ENCODE data around the gene GALNTL6. TPM values are rescaled to one million over a fixed set of nuclear protein-coding genes. Genes with fewer than 3 reads are reported as not detected.

The GALNTL6 gene
- total RNA-seq, 1 experiment from 2014 or later = not detected

DNA sequence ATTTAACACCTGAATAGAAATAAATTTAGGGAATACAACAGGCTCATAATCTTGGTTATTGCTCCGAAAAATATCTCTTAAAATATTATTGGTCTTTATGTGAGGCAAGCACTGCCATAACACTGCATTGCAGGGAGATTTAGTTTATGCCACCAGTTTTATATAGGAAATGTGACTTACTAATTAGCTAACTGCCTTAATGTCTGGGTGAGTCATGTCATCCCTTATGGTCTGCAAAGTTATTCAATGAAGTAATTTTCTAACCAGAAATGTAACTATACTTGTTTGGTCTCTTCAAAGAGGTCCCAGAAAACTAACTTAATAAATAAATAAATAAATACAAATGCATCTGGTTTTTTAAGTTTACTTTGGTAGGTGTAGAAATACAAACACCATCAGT is 597.2 kb downstream of the GALNTL6 start:
- Histone ChIP-seq H3K4me3 (replicated peaks in 1 of 2; ENCODE audit: low read depth in 1 of 2, low read length in 2 of 2) (no peak overlapping the region), H3K4me2 (ENCODE audit: low read length) (no peak overlapping the region), H3K27ac (ENCODE audit: low read depth, low read length) (no peak overlapping the region), H3K9ac (ENCODE audit: low read length) (no peak overlapping the region), H3K9me2 (ENCODE audit: insufficient read depth) (no peaks in the 10 kb centered on the region), H3K36me3 (ENCODE audit: control insufficient read depth in 1 of 2, insufficient read depth in 2 of 2, low read length in 2 of 2) (no peaks in the 10 kb centered on the region), H3K9me3 (ENCODE audit: control insufficient read depth in 1 of 2, insufficient read depth in 1 of 2, low read depth in 1 of 2, low read length in 2 of 2) (no peaks in the 10 kb centered on the region), H3K4me1 (ENCODE audit: control insufficient read depth in 1 of 2, insufficient read depth in 2 of 2, low read length in 2 of 2) (no peaks in the 10 kb centered on the region), H3K27me3 (ENCODE audit: insufficient read depth, low read length) (no peaks in the 10 kb centered on the region), H2AFZ (ENCODE audit: low read depth, low read length, poor library complexity, severe bottlenecking) (no peak overlapping the region), H4K20me1 (ENCODE audit: insufficient read depth) (no peaks in the 10 kb centered on the region), H3K79me2 (ENCODE audit: insufficient read depth, low read length) (no peaks in the 10 kb centered on the region)
- ATAC-seq (no peak), DNase-seq (ENCODE audit: low read depth, low spot score) (no peak)
- no peak for TF ChIP-seq EZH2phosphoT487 (IDR thresholded peaks at IDR 0.05; ENCODE audit: borderline replicate concordance)
- TF ChIP-seq ZNF274 (IDR thresholded peaks at IDR 0.05; ENCODE audit: low read depth, low read length) = no peak
- no peak for TF ChIP-seq ZBTB33 (IDR thresholded peaks at IDR 0.05; ENCODE audit: extremely low read depth, insufficient replicate concordance, low read length)
- no peak for TF ChIP-seq MAX (IDR thresholded peaks at IDR 0.05)
- no peak for TF ChIP-seq POLR2A (IDR thresholded peaks at IDR 0.05; ENCODE audit: borderline replicate concordance, extremely low read depth, insufficient read depth, insufficient read length)
- no peak for TF ChIP-seq POLR2AphosphoS5 (IDR thresholded peaks at IDR 0.05; ENCODE audit: low read depth, low read length)
- TF ChIP-seq CEBPB (IDR thresholded peaks at IDR 0.05; ENCODE audit: low read depth) = no peak
- no peak for TF ChIP-seq TCF7L2 (IDR thresholded peaks at IDR 0.05; ENCODE audit: borderline replicate concordance, extremely low read depth, insufficient read depth, insufficient read length)
- TF ChIP-seq ATF3 (IDR thresholded peaks at IDR 0.05) = no peak
- TF ChIP-seq ELF1 (IDR thresholded peaks at IDR 0.05; ENCODE audit: borderline replicate concordance, low read depth) = no peak
- no peak for TF ChIP-seq RAD21 (IDR thresholded peaks at IDR 0.05; ENCODE audit: low read depth)
- no peak for TF ChIP-seq SRF (IDR thresholded peaks at IDR 0.05; ENCODE audit: low read depth)
- no peak for TF ChIP-seq SIN3A (IDR thresholded peaks at IDR 0.05; ENCODE audit: low read depth)
- TF ChIP-seq, protein P1, sequence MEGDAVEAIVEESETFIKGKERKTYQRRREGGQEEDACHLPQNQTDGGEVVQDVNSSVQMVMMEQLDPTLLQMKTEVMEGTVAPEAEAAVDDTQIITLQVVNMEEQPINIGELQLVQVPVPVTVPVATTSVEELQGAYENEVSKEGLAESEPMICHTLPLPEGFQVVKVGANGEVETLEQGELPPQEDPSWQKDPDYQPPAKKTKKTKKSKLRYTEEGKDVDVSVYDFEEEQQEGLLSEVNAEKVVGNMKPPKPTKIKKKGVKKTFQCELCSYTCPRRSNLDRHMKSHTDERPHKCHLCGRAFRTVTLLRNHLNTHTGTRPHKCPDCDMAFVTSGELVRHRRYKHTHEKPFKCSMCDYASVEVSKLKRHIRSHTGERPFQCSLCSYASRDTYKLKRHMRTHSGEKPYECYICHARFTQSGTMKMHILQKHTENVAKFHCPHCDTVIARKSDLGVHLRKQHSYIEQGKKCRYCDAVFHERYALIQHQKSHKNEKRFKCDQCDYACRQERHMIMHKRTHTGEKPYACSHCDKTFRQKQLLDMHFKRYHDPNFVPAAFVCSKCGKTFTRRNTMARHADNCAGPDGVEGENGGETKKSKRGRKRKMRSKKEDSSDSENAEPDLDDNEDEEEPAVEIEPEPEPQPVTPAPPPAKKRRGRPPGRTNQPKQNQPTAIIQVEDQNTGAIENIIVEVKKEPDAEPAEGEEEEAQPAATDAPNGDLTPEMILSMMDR (IDR thresholded peaks at IDR 0.05 in 2 of 3, conservative IDR thresholded peaks at IDR 0.05 in 1 of 3; ENCODE audit: borderline replicate concordance in 1 of 3, insufficient read depth in 1 of 3, low read depth in 2 of 3, low read length in 2 of 3) = no peak
- no peak for TF ChIP-seq SP1 (IDR thresholded peaks at IDR 0.05; ENCODE audit: low read depth)
- TF ChIP-seq EGR1 (IDR thresholded peaks at IDR 0.05; ENCODE audit: low read depth) = no peak
- no peak for TF ChIP-seq CBX3 (IDR thresholded peaks at IDR 0.05; ENCODE audit: low read depth)
- intact Hi-C loops (cut with micrococcal nuclease) = no loop called here
- POLR2A ChIA-PET = no interaction called here
- CTCF ChIA-PET = no interaction called here
- no TSS peak for BruUV-seq (replicated peaks)
- RAD21 ChIA-PET (ENCODE audit: low non-redundant PET in 1 of 2, low total read pairs in 2 of 2, uncharacterized antibody in 2 of 2, unreplicated experiment in 2 of 2) = no interaction called here
